Gastrocnemius medialis (tissue), 4 donors: ENCODE results near the gene DYRK1A. TPM values are rescaled to one million over a fixed set of nuclear protein-coding genes. Genes with fewer than 3 reads are reported as not detected.
"Not testable (repeated sequence)": the region's sequence is repeated elsewhere in the genome, so short reads cannot be mapped to it uniquely, and the experiment has no call there.

Experiments
- ATAC-seq, 2 donors: fragments of 150-250 bp; one replicate each; pipeline ENCODE4 v1.9.1; 2016
- DNase-seq, 2 donors: peaks; one replicate each; pipeline ENCODE4 v3.0.0-alpha.2; 2019
- H3K27ac ChIP-seq, 4 donors: fragments of 200-600 bp; sonication (generic); 1 replicate in 1 of 4; 2 replicates in 3 of 4; pipeline ENCODE4 v1.5.1; 2016 to 2018; ENCODE audit warnings: mild to moderate bottlenecking in 2 of 4, moderate library complexity in 1 of 4
- H3K27me3 ChIP-seq, 3 donors: fragments of 200-600 bp; sonication (generic) in 2 of 3; 1 replicate in 1 of 3; 2 replicates in 2 of 3; pipeline versions ENCODE4 v1.5.1 to v1.6.0; 2016 to 2019; ENCODE audit warnings: mild to moderate bottlenecking in 1 of 3, moderate library complexity in 1 of 3
- H3K36me3 ChIP-seq, 2 donors: fragments of 200-600 bp; sonication (generic) in 1 of 2; one replicate each; pipeline ENCODE4 v1.5.1; 2017 to 2018
- H3K4me1 ChIP-seq, 2 donors: fragments of 200-600 bp; sonication (generic) in 1 of 2; one replicate each; pipeline ENCODE4 v1.5.1; 2016 to 2017; ENCODE audit warnings: mild to moderate bottlenecking in 2 of 2
- H3K4me3 ChIP-seq, 4 donors: fragments of 200-600 bp; sonication (generic) in 3 of 4; 1 replicate in 1 of 4; 2 replicates in 3 of 4; pipeline ENCODE4 v1.5.1; 2016 to 2019; ENCODE audit warnings: mild to moderate bottlenecking in 2 of 4
- H3K9me3 ChIP-seq, 3 donors: fragments of 200-600 bp; sonication (generic) in 2 of 3; 1 replicate in 1 of 3; 2 replicates in 2 of 3; pipeline ENCODE4 v1.5.1; 2016 to 2019
- POLR2A ChIP-seq, 2 donors: fragments of 450-650 bp; IDR thresholded peaks; one replicate each; pipeline ENCODE4 v1.6.1; 2017; ENCODE audit warnings: antibody characterized with exemption in 2 of 2, mild to moderate bottlenecking in 2 of 2, moderate library complexity in 2 of 2
- in situ Hi-C, 4 donors: fragments of 200-750 bp; cut with MboI; loops; one replicate each; pipeline versions ENCODE4 v1.15.0 to v1.8.0; 2017; ENCODE audit warnings: low sequenced_read_pairs in 4 of 4
- intact Hi-C: fragments of 100-400 bp; cut with DNase I; formaldehyde crosslinking; loops from one replicate; pipeline ENCODE4 v1.15.1; 2023; ENCODE audit warnings: low total_unique reads
- total RNA-seq, 4 donors: library from RNA; depleted of rRNA; stranded (reverse); fragments of >200 nt; gene quantifications; one replicate each; pipeline versions ENCODE4 v1.1.0 to v1.2.3, GENCODE V29; 2016
- TF ChIP-seq, protein P1 (sequence below), 5 experiments: fragments of 450-650 bp in 3 of 5; fragments of 200-600 bp in 2 of 5; sonication (generic) in 2 of 5; IDR thresholded peaks in 4 of 5; conservative IDR thresholded peaks in 1 of 5; 1 replicate in 4 of 5; 2 replicates in 1 of 5; pipeline ENCODE4 v1.5.1; 2016 to 2019; ENCODE audit warnings: antibody characterized with exemption in 5 of 5, mild to moderate bottlenecking in 3 of 5, moderate library complexity in 3 of 5

DYRK1A gene
- total RNA-seq, result 100 to 1,000 TPM in 2 of 4 donors, 10 to 100 TPM in 2; 81.0 to 115 (median 95.3) TPM

DNA sequence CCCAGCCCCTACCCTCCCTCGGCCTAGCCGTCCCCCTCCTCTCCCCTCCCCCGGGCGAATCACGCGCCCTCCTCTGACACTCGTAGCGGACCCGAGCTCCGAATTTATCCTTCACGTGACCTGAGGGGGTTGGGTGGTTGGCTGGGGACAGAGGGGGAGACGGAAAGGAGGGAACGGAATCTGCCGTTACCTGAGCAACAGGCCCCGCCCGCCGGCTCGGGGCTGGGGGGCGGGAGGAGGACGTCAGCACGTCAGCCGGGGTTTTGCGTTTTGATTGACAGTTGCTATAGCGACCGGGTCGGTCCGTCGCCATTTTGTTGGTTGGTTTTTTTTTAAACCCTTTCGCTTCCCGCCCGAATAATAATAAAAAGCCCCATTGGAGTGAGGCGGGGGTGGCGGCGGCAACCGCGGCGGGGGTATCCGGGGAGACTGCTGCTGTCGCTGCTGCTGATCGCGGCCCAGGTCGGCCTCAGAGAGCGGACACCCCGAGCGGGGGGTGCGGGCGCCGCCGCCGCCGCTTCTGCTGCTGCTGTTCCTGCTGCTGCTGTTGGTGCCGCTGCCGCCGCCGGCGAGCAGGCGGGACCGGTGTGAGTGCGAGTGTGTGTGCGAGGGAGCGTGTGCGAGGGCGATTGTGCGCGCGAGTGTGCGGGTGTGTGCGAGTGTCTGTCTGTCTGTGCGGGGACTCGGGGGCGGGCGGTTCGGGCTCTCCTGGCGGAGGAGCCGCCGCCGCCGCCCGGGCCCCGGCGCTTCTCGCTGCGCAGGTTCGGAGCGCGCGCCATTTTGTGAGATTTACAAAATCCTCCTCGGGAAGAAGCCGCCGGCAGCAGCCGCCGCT, at the start of gene DYRK1A:
Gene DYRK1A, plus strand, starts transcription at position 292 of the 835 bp plus-strand sequence. CDS start 53,602 bp downstream, outside the sequence.
- intact Hi-C loops (loop anchor here (1.0 to 5.0 kb wide), 4 partner anchors 27 to 198 kb away; partner anchors contain the start of gene VPS26C), in situ Hi-C loops (loop anchor here in 2 of 4 donors (10.0 to 25.0 kb wide), 2 partner anchors 92 to 104 kb away; partner anchors contain the start of gene VPS26C (in 1 of the 2))
- Histone ChIP-seq H3K4me1 (peaks cover 31 to 39% of the 10 kb centered on the region in 2 donors), H3K27ac (peak within 1 kb of the TSS; percentile 99 to 100 (median 100)), H3K27me3 (no peaks in the 10 kb centered on the region), H3K4me3 (peak within 1 kb of the TSS; percentile 83 to 97 (median 92)), H3K9me3 (no peaks in the 10 kb centered on the region), H3K36me3 (no peaks in the 10 kb centered on the region)
- TF ChIP-seq, protein P1, sequence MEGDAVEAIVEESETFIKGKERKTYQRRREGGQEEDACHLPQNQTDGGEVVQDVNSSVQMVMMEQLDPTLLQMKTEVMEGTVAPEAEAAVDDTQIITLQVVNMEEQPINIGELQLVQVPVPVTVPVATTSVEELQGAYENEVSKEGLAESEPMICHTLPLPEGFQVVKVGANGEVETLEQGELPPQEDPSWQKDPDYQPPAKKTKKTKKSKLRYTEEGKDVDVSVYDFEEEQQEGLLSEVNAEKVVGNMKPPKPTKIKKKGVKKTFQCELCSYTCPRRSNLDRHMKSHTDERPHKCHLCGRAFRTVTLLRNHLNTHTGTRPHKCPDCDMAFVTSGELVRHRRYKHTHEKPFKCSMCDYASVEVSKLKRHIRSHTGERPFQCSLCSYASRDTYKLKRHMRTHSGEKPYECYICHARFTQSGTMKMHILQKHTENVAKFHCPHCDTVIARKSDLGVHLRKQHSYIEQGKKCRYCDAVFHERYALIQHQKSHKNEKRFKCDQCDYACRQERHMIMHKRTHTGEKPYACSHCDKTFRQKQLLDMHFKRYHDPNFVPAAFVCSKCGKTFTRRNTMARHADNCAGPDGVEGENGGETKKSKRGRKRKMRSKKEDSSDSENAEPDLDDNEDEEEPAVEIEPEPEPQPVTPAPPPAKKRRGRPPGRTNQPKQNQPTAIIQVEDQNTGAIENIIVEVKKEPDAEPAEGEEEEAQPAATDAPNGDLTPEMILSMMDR (IDR thresholded peaks at IDR 0.05 in 4 of 5, conservative IDR thresholded peaks at IDR 0.05 in 1 of 5), result peak in 1 of 5 experiments; percentile 16
- peak; percentile 79 to 89 for TF ChIP-seq POLR2A (IDR thresholded peaks at IDR 0.05)
- ATAC-seq (peak; percentile 78 to 82), DNase-seq (peak; percentile 99 to 100)

DNA sequence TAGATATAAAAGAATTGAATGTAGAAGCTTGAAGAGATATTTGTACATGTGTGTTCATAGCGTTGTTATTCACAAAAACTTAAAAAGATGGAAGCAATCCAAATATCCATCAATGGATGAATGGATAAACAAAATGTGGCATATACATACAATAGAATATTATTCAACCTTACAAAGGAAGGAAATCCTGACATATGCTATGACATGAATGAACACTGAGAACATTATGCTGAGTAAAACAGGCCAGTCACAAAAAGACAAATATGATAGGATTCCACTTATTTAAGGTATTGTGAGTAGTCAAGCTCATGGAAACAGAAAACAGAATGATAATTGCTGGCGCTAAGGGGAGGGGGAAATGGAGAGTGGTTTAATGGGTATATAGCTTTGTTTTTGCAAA, 47.0 kb upstream of the DYRK1A start:
- Histone ChIP-seq H3K4me1 (no peaks in the 10 kb centered on the region), H3K9me3 (peaks cover 0 to 4% (median 3%) of the 10 kb centered on the region in 3 donors), H3K27ac (no peak overlapping the region), H3K27me3 (no peaks in the 10 kb centered on the region), H3K4me3 (no peak overlapping the region), H3K36me3 (no peaks in the 10 kb centered on the region)
- ATAC-seq (no peak), DNase-seq (no peak)
- TF ChIP-seq POLR2A (IDR thresholded peaks at IDR 0.05), result no peak
- TF ChIP-seq, protein P1 (IDR thresholded peaks at IDR 0.05 in 4 of 5, conservative IDR thresholded peaks at IDR 0.05 in 1 of 5), result no peak
- intact Hi-C loops (no loop called here), in situ Hi-C loops (no loop called here)

DNA sequence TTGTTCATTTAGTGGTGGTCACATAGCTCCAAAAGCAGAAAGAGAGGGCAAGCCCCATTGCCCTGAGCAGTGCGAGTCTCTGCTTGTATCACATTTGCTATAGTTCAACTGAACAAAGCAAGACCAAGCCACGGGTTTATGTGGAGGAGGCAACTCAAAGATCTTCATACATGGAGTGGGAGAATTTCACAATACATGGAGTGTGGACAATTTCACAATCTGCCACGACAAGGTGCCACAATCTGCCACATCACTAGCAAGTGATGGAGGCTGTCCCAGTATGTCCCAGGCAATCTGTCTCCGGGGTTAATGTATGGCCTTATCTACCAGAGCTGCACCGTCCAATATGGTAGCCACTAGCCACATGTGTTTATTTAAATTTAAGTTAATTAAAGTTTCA, 44.5 kb upstream of the DYRK1A start:
- in situ Hi-C loops, result no loop called here
- Histone ChIP-seq H3K27ac (no peak overlapping the region), H3K27me3 (no peaks in the 10 kb centered on the region), H3K4me3 (no peak overlapping the region), H3K9me3 (no peaks in the 10 kb centered on the region), H3K36me3 (no peaks in the 10 kb centered on the region), H3K4me1 (no peaks in the 10 kb centered on the region)
- TF ChIP-seq POLR2A (IDR thresholded peaks at IDR 0.05), result no peak
- TF ChIP-seq, protein P1 (IDR thresholded peaks at IDR 0.05 in 4 of 5, conservative IDR thresholded peaks at IDR 0.05 in 1 of 5), result no peak
- DNase-seq, result no peak
- intact Hi-C loops, result no loop called here
- ATAC-seq, result no peak

DNA sequence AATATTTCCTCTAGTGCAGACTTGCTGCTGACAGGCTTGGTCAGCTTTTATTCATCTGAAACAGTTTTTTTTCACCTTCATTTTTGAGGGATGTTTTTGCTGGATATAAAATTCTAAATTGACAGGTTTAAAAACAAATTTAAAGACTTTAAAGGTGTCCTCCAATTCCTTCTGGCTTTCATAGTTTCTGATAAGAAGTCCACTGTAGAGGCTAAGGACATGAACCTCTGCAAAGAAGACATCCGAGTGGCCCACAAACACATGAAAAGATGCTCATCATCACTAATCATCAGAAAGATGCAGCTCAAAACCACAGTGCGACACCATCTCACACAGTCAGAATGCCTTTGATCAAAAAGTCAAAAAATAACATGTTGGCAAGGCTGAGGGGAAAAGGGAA, 42.0 kb upstream of the DYRK1A start:
- TF ChIP-seq, protein P1 (IDR thresholded peaks at IDR 0.05 in 4 of 5, conservative IDR thresholded peaks at IDR 0.05 in 1 of 5), result no peak
- no peak for TF ChIP-seq POLR2A (IDR thresholded peaks at IDR 0.05)
- H3K36me3 ChIP-seq, result no peaks in the 10 kb centered on the region
- DNase-seq, result no peak
- H3K4me1 ChIP-seq, result no peaks in the 10 kb centered on the region
- in situ Hi-C loops (no loop called here), intact Hi-C loops (no loop called here)
- H3K4me3 ChIP-seq, result no peak overlapping the region
- ATAC-seq, result no peak
- H3K27ac ChIP-seq, result no peak overlapping the region
- H3K9me3 ChIP-seq, result no peaks in the 10 kb centered on the region
- H3K27me3 ChIP-seq, result no peaks in the 10 kb centered on the region

DNA sequence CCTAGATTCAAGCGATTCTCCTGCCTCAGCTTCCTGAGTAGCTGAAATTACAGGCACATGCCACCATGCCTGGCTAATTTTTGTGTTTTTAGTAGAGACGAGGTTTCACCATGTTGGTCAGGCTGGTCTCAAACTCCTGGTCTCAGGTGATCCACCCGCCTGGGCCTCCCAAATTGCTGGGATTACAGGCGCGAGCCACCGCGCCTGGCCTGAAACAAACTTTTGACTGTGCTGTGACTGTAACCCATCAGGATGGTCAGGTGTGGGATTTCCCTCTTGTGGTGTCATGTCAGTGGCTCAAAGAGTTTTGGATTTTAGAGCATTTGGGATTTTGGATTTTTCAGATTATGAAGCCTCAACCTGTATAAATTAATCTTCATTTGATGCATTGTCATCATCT, 38.4 kb upstream of the DYRK1A start:
- H3K4me1 ChIP-seq, H3K27ac ChIP-seq, ATAC-seq, H3K4me3 ChIP-seq, intact Hi-C loops, in situ Hi-C loops, H3K9me3 ChIP-seq, H3K27me3 ChIP-seq, DNase-seq, H3K36me3 ChIP-seq: not testable (repeated sequence)
